GM19328 (cell line): ENCODE measurements around the gene TRIM38.
"Not testable (repeated sequence)": the region's sequence is repeated elsewhere in the genome, so short reads cannot be mapped to it uniquely, and the experiment has no call there.

Experiments used
- ATAC-seq: cut with Tn5 transposase; IDR thresholded peaks from one replicate; pipeline ENCODE4 v1.9.1; 2021; ENCODE audit warnings: mild to moderate bottlenecking, moderate library complexity; ENCODE audit not compliant: unreplicated experiment

The TRIM38 gene, protein sequence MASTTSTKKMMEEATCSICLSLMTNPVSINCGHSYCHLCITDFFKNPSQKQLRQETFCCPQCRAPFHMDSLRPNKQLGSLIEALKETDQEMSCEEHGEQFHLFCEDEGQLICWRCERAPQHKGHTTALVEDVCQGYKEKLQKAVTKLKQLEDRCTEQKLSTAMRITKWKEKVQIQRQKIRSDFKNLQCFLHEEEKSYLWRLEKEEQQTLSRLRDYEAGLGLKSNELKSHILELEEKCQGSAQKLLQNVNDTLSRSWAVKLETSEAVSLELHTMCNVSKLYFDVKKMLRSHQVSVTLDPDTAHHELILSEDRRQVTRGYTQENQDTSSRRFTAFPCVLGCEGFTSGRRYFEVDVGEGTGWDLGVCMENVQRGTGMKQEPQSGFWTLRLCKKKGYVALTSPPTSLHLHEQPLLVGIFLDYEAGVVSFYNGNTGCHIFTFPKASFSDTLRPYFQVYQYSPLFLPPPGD

DNA sequence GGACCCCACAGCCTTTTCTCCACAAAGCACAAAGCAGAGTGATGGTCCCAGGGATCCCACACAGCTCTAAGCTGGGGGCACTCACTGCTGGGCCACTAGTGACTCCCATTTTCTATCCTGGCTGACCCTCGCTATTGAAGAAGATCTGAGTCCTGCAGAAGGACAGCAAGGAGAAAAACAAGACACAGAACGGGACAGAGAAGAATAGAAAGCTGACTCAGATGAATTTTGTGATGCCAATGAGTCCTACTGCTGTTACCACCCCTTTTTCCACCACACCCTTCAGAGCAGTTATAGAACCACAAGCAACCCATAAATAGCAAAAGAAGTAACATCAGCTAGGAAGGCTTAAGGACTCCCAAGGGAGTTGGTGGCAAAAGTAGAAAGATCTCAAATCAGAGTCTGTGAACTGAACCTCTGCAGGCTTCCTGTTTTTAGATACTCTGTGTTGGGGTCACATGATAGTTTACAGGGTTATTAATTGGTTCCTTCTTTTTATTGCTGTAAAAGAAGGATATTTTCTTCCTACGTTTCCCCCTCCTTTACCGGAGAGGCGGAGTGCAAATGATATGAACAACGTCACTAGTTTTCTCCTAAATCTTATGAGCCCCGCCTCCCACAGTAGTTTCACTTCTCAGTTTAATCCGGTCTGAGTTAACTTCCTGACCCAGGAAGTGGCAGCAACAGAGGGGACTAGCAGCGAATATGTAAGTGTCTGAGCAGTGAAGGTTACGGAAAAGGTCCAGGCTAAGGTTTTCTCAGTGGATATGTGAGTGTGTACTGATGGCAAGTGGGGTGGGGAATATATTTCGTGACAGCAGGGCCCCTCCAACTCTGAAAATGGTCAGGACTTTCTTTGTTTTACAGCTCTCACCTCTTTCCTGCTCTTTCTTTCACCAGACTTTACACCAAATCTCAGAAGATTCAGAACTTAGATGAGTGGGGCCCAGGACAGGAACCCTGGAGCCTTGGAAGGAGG lies at the start of gene TRIM38:
TSS of gene TRIM38 (plus strand) at position 654 of the 979 bp plus-strand sequence. CDS start 3,721 bp downstream, outside the sequence.
- ATAC-seq: peak; percentile 74

DNA sequence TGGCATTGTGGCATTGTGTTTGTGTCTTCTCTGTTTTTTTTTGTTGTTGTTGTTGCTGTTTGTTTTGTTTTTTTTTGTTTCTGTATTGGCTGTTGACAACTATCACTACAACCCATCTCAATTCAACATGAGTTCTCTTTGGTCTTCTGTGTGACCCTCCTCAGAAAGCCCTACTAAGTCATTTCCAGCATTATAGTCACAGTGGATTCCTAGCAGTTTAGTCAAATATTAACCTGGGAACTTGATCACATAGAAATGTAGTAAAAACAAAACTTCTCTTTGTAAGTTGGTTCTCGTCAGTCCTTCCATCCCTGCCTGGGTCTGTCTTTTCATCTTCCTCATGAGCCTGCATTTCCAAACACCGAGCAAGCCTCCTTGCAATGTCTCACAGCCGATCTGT lies 48.9 kb upstream of the TRIM38 start:
- ATAC-seq: no peak

DNA sequence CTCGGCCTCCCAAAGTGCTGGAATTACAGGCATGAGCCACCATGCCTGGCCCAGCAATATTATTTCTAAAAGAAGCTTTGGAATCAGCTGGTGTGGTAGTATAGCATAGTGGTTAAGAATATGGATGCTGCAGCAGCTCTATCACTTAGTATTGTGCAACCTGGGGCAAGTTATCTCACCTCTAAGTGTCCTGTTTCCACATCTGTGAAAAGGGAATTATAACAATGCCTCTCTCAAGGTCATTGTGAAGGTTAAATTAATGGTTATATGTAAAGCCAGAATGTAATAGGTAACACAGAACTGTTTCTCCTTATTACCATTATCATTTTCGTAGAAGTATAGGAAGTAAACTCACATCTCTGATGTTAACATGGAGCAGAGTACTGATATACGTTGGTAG lies 46.3 kb upstream of the TRIM38 start:
- no peak for ATAC-seq

DNA sequence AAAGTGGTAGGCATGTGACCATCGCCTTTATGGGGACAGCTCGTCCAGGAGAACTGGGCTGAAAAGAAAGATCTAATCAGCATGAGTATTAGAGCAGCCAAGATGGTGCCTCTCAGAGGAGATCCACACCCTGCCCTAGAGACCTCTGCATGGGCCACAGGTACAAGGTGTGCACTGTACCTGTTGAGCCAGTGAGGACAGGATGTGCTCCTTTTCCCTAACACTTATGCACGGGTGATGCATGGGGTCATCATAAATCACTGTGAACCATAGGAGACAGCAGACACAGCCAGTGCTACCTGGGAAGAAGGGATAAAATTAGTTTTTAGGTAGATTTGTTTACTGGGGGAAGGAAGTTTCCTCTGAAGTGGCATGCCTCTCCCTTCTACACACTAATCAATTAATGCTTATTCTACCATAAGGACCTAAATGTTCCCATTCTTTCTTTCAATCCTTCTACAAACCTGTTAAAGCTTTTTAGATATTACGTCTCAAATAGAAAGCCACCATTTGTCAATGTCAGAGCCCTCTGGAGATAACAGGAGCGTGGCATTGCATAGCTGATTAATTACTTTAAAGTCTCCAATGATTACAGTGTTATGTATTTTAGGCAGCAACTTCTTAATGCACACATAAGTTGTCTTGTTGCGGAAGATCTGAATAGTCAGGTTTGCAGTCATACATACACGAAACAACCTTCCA lies 45.7 kb upstream of the TRIM38 start:
- no peak for ATAC-seq

DNA sequence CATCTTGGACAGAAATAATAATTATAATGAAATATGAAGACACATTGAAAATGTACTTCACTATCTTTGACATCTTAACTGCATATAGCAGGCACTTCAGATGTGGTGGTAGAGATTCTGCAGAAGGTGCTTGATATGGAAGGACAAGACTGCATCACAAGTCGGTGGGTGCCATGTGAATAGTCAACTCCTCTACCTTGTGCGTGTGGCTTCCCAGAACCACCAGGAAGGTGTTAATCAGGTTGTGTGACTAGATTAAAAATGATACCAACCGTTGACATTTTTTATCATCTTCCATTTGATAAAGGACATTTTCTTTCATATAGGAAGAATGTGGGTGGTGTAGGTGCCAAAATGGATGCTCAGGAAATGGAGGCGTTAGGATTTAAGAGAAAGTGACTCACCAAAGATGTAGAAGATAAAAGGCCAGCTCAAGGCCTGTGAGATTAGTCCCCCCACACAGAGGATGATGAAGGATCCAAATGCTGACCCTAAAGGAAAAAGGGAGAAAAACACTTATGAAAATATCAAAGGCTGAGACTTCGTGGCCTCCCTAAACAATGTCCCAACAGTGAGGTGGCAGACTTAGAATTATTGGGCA lies 44.4 kb upstream of the TRIM38 start:
- no peak for ATAC-seq

DNA sequence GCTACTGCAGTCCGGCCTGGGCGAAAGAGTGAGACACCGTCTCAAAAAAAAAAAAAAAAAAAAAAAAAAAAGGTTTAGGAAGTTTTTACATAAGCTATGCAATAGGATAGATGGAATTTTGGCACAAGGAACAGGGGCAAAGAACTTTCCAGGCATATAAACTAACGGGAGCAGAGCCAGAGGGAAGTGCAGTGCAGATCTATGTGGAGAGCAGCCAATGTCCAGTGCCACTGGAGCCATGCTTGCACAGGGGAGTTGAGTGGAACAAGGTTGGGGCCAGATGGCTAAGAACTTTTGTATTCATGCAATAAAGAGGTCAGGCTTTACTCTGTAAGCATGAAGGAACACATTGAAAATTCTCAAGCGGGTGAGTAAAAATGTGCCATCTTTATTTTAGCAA lies 42.9 kb upstream of the TRIM38 start:
- no peak for ATAC-seq

DNA sequence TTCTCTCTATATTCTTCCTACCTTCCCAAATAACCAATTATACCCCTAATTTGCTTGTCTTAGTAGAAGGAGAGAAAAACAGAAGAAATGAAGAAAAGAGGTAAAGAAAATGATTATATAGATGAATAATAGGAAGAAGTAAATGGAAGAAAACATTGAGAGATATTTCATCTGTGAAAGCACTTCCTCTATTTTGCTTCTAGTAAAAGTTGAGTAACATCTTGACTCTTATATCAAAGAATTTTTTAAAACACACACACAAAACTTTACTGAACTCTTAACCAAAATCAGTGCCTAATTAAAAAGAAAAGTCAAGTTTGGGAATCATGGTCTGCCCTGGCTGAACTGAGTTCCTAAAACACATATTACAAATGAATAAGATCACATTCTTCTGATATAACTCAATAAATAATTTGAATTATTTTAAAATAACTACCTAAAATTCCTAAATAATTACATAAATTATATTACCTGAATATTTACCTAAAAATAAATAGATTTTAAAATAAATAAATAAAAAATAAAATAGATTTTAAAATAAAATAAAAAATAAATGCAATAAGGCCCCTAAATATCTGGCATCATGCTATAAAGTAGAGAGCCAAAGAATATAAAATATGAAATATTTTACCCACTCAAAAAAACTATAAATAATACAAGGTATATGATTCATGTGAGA lies 40.9 kb upstream of the TRIM38 start:
- ATAC-seq: no peak

DNA sequence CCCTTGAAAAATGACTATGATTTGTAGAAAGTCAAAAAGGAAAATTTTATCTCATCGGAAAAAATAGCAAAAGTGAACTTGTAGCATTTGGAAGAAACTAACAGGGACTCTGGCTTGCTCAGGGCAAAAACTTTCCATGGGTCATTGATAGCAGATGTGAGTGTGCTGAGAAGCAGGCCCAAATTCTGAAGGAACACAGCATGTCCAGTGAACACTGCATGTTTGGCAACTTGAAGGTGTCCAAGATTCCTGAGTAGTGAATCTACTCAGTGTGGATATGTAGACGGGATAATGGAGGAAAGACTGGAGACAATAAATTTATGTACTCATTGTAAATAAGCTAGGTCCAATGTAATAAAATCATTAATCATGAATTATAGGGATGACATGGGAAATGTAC lies 40.3 kb upstream of the TRIM38 start:
- ATAC-seq: no peak

DNA sequence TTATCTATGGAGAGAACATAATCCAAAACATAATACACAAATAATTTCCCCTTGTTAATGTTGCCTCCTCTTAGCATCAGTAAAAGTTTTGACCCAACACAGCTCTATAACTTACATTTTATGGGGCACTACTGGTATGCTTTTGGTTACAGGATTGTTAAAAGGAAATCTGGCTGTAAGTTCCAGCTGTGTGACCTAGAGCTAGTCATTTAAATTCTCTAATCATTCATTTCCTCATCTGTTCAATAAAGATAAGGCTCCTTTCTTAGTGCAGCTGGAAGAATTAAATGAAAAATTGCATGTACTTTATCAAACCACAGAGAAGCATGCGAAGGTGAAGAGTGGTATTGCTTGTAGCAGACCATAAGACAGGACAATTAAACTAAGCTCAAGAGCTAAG lies 36.7 kb upstream of the TRIM38 start:
- no peak for ATAC-seq

DNA sequence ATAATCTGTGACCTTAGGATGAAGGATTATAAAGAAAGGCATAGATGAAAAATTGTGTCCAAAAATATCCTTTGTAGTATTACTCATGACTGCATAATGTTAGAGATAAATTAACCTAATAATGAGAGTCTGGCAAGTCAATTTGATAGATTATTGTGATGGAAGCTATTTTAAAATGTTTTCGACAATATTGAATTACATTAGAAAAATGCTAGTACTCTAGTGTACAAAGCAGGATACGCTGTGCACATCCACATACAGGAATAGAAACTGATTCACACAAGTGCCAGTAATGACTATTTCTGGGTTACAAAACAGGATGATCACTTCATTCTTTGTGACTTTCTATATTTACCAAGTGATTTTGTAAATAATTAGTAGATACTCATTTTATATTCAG lies 35.4 kb upstream of the TRIM38 start:
- no peak for ATAC-seq

DNA sequence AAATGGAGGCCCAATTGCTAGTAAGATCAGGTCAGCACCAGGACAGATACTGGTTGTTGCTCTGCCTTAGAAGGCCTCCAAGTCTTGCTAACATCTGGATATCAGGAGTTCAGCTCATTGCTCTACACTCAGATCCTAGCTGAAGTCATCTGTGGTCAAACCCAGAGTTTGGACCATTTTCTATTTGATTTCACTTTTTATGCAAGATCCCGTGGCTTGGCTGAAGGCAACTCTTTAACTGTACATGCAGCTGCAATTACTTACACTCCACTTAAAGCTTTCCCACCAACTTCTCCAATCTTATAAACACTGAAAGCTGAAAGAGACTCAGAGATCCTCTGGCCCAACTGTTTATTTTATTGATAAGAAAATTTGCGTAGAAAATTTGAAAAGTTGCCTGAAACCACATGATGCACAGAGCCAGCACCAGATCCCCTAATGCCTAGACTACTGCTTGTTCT lies 34.8 kb upstream of the TRIM38 start:
- ATAC-seq: no peak

DNA sequence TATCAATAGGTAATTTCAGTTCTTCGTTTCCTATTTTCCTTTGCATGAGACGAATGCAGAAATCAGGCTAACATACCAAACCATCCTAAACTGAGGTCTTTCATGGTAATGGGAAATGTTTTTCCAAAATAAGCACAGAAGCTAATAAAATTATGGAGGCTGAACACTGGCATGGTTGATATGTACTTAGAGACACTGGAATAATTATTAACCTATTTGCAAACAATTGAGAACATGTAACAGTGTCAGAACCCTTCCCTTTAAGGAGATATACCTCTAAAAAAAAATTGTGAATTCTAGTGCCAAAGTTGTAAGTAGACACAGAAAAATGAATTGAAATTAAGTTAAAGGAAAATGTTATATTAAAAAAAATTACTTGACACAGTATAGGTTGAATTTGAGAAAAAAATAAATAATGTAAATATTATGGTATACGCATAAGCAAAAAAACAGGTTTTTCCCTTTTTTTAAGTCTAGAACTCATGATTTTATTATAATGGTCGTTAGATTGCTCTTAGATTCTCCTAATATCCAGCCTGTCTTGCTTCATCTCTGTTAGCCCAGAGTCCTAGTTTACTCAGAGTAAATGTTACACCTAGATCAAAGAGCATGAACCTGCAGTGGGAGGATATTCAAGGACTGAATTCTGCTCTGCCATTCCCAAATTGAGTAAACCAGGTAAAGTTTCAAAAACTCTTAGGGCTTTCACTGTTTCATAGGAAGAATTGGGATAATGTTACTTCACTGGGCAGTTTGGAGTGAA lies 33.9 kb upstream of the TRIM38 start:
- no peak for ATAC-seq

DNA sequence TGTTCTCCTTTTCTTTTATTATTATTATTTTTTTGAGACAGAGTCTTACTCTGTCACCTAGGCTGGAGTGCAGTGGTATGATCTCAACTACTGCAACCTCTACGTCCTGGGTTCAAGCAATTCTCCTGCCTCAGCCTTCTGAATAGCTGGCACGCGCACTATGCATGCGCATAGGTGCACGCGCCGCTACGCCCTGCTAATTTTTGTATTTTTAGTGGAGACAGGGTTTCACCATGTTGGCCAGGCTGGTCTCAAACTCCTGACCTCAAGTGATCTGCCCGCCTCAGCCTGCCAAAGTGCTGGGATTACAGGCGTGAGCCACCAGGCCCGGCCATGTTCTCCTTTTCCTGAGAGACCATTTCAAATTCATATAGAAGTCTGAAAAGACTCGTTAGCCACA lies 32.8 kb upstream of the TRIM38 start:
- ATAC-seq: not testable (repeated sequence)

DNA sequence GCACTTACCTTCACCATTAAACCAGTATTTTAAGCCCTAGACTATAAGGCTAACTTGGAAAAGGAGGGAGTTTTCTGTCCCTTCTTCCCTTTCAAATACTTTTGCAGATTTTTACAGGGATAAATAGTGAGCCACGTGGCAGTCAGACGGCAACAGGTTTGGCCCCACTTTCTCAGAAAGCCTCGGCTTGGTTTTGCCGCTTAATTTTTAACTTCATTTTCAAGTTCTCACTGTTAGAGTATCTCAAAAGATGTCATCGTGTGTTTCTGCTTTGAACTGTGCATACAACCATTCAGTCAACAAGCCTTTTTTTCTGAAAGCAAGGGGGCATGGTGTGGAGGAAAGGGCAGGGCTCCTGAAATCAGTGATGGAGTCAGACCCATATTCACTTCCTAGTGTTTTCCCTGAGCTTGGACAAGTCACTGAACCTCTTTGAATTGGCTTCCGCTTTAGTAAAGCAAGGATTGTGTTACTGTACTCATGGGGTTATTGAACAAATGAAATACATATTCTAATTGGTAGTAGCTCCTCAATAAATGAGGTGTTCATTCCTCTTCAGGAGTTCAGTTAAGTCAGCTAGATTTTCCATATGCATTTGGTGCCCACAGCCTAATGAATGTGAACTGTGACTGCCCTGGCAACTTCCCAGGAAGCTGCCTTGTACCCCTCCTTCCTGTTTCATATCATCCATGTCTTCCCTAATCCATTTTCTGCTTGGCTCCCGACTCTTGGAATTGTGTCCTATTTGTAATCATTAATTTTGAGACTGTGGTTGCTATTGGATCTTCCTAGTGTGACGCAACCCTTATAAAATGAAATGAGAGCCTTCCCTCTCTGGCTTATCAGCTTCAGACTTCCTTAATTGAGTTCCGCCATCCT lies 31.8 kb upstream of the TRIM38 start, which contains the start of gene SLC17A2:
TSS of gene SLC17A2 (minus strand) at position 160 of the 879 bp plus-strand sequence. CDS start 4,895 bp downstream, outside the sequence.
- no peak for ATAC-seq

DNA sequence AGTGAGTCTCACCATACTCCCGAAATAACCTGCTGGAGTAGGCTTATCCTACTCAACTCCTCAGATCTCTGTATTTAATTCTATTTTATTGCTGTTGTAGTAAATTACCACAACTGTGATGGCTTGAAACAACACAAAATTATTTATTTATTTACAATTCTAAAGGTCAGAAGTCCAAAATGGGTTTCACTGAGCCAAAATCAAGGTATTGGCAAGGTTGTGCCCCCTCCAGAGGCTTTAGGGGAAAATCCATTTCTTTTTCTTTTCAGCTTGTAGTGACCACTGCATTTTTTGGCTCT lies 31.2 kb upstream of the TRIM38 start:
- ATAC-seq: no peak

DNA sequence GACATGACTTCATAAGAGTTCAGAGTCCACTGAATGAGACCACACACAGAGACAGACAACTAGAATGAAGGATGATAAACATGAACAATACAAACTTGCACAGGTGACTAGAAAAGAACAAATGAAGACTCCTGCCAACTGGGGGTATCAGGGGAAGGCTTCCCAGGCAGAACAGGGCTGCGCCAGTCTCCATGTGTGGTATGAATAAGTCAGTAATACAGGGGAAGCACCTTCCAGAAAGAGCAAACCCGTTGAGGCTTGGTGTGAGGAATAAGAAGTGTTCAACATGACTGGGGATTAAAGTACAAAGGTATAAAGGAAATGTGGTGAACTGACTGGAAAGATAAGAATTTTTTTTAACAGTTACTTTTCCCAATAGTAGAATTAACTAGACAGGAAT lies 28.4 kb upstream of the TRIM38 start:
- ATAC-seq: no peak

DNA sequence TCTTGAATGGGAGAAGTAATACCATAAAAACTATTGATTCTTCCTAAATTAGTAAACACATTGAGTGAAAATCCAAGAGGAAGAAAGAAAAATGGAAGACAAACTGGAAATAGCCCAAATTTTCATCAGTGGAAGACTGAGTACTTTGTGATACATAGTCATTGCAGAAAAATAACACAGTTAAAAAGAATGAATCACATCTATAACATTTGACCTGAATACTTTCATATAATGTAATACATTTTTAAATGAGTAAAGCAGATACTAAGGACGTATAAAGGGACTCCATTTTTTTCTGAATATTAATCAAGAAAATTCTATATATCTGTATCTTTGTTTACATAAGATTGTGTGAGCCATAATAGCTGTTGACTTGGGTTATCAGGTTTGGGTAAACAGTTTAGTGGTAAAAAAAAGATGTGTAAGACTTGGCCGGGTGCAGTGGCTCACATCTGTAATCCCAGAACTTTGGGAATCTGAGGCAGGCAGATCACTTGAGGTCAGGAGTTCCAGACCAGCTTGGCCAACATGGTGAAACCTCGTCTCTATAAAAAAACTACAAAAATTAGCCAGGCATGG lies 27.8 kb upstream of the TRIM38 start:
- no peak for ATAC-seq

DNA sequence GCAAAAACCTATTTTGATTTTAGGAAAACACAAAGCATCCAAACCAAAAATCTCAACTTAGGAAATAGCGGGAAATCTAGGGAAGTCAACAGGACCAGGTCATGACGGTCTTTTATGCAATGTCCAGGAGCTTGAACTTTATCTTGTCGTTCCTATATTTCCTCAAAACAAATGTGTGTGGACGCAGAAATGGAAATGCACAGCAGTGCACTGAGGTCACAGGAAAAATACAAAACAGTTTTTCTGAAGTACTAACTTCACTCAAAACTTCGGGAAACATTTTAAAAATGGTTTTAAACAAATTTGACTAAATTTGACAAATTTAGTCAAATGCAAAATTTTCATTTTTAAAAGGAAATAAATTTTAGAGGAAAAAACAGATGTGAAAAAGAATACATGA lies 26.6 kb upstream of the TRIM38 start:
- ATAC-seq: no peak
